DND-41 (cell line): ENCODE measurements around the gene PBOV1.

Experiments used
- ATAC-seq: fragments of 200-7000 bp; cut with Tn5 transposase; 3 replicates; pipeline ENCODE4 v1.9.1; 2021; ENCODE audit warnings: low read depth; ENCODE audit not compliant: insufficient read depth
- DNase-seq: peaks from one replicate; pipeline ENCODE4 v3.0.0-alpha.2; 2020
- H2AFZ ChIP-seq: 2 replicates; pipeline ENCODE4 v1.6.0; 2012; ENCODE audit warnings: low read depth, low read length
- H3K27ac ChIP-seq: 2 replicates; pipeline ENCODE4 v1.5.1; 2012; ENCODE audit warnings: low read length, inconsistent platforms
- H3K27me3 ChIP-seq: fragments of 200-600 bp; sonication (generic); 2 replicates; pipeline ENCODE4 v1.6.0; 2012; ENCODE audit warnings: low read length, mild to moderate bottlenecking, inconsistent platforms; ENCODE audit not compliant: insufficient read depth, poor library complexity
- H3K36me3 ChIP-seq: 2 replicates; pipeline ENCODE4 v1.5.1; 2012; ENCODE audit warnings: low read length, inconsistent platforms; ENCODE audit not compliant: insufficient read depth
- H3K4me1 ChIP-seq: 2 replicates; pipeline ENCODE4 v1.5.1; 2012; ENCODE audit warnings: mild to moderate bottlenecking, low read length; ENCODE audit not compliant: insufficient read depth
- H3K4me2 ChIP-seq: 2 replicates; pipeline ENCODE4 v1.6.0; 2012; ENCODE audit warnings: mild to moderate bottlenecking, moderate library complexity, low read length, inconsistent platforms; ENCODE audit not compliant: insufficient read depth
- H3K4me3 ChIP-seq, 2 experiments: fragments of 200-600 bp in 1 of 2; shearing (Covaris generic) in 1 of 2; 2 replicates each; pipeline ENCODE4 v1.5.1; 2012 to 2016; ENCODE audit warnings: inconsistent platforms in 2 of 2, low read length in 2 of 2, mild to moderate bottlenecking in 2 of 2, low read depth in 1 of 2, moderate library complexity in 1 of 2
- H3K79me2 ChIP-seq: 2 replicates; pipeline ENCODE4 v1.6.0; 2012; ENCODE audit warnings: low read length, inconsistent platforms; ENCODE audit not compliant: insufficient read depth
- H3K9ac ChIP-seq: 2 replicates; pipeline ENCODE4 v1.6.0; 2012; ENCODE audit warnings: low read depth, mild to moderate bottlenecking, inconsistent platforms, low read length, moderate library complexity
- H3K9me3 ChIP-seq: 2 replicates; pipeline ENCODE4 v1.5.1; 2012; ENCODE audit warnings: low read length, moderate library complexity, mild to moderate bottlenecking, inconsistent platforms; ENCODE audit not compliant: insufficient read depth, severe bottlenecking
- H4K20me1 ChIP-seq: 2 replicates; pipeline ENCODE4 v1.6.0; 2012; ENCODE audit warnings: low read length; ENCODE audit not compliant: insufficient read depth
- EZH2 ChIP-seq: IDR thresholded peaks from 3 replicates; pipeline ENCODE4 v1.6.1; 2012; ENCODE audit warnings: borderline replicate concordance, low read depth, mild to moderate bottlenecking, moderate library complexity, low read length, inconsistent platforms; ENCODE audit not compliant: severe bottlenecking
- TF ChIP-seq, protein P1 (sequence below): IDR thresholded peaks from 2 replicates; pipeline ENCODE4 v1.5.1; 2012; ENCODE audit warnings: borderline replicate concordance, low read length, moderate library complexity, mild to moderate bottlenecking; ENCODE audit not compliant: poor library complexity, severe bottlenecking; ENCODE audit errors: extremely low read depth

PBOV1 gene

DNA sequence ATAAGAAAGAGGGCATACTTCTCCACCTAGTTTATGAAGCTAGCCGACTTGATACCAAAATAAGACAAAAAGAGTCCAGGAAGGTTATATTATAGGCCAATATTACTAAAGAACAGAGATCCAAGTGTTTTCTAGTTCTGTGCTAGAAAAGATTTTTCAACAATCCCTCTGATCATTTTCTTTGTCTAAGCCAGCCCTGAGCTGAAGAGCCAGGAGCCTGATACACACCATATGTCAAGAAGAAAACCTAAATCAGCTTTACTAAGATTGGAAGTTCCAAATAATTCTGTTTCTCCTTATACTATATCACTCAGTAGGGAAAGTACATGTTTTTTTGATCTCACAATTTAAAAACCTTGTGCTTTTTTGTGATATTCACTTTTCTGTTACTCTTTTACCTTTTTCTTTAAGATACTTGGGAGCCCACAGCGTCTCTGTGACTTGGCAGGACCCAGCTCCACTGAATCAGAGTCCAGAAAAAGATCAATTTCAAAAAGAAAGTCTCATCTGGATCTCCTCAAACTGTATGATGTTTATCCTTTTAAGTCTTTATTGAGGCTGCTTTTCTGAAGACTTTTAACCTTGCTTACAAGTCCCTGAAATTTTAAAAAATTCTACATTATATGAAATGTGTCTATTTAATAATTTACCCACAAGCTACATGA lies 43.0 kb upstream of the PBOV1 start:
- H3K27me3 ChIP-seq = peaks cover 3% of the 10 kb centered on the region
- ATAC-seq (no peak), DNase-seq (no peak)
- H3K79me2 ChIP-seq = no peaks in the 10 kb centered on the region
- H3K4me2 ChIP-seq = no peak overlapping the region
- no peak overlapping the region for H3K4me3 ChIP-seq
- no peak overlapping the region for H3K9ac ChIP-seq
- H3K36me3 ChIP-seq = no peaks in the 10 kb centered on the region
- no peak overlapping the region for H3K27ac ChIP-seq
- H3K9me3 ChIP-seq = no peaks in the 10 kb centered on the region
- TF ChIP-seq EZH2 = no peak
- TF ChIP-seq, protein P1, sequence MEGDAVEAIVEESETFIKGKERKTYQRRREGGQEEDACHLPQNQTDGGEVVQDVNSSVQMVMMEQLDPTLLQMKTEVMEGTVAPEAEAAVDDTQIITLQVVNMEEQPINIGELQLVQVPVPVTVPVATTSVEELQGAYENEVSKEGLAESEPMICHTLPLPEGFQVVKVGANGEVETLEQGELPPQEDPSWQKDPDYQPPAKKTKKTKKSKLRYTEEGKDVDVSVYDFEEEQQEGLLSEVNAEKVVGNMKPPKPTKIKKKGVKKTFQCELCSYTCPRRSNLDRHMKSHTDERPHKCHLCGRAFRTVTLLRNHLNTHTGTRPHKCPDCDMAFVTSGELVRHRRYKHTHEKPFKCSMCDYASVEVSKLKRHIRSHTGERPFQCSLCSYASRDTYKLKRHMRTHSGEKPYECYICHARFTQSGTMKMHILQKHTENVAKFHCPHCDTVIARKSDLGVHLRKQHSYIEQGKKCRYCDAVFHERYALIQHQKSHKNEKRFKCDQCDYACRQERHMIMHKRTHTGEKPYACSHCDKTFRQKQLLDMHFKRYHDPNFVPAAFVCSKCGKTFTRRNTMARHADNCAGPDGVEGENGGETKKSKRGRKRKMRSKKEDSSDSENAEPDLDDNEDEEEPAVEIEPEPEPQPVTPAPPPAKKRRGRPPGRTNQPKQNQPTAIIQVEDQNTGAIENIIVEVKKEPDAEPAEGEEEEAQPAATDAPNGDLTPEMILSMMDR = no peak
- H3K4me1 ChIP-seq = no peaks in the 10 kb centered on the region
- H4K20me1 ChIP-seq = no peaks in the 10 kb centered on the region
- H2AFZ ChIP-seq = no peak overlapping the region

DNA sequence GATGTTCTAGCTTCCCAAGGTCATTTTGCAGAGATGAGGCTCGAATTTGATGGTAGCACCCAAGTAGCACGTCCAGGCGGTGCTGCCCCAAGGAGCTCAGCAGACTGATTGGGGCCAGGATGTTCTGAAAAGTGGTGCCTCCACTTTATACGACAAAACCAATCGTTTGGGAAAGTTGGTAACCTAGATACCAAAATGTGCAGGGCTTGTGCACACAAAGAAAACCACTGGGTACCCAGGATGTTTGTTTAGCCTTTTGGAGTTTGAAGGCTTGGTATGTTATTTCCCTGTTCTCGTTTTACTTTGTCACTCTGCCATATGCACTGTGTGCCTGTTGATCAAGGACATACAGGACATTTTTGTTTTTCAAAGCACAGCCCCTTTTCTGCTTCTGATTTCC lies 40.7 kb upstream of the PBOV1 start:
- H3K4me3 ChIP-seq = no peak overlapping the region
- H3K9ac ChIP-seq = no peak overlapping the region
- H3K79me2 ChIP-seq = no peaks in the 10 kb centered on the region
- TF ChIP-seq, protein P1 = no peak
- H3K27me3 ChIP-seq = no peaks in the 10 kb centered on the region
- H3K4me1 ChIP-seq = no peaks in the 10 kb centered on the region
- H3K4me2 ChIP-seq = no peak overlapping the region
- H3K36me3 ChIP-seq = no peaks in the 10 kb centered on the region
- no peaks in the 10 kb centered on the region for H4K20me1 ChIP-seq
- ATAC-seq = no peak
- no peak for DNase-seq
- H3K9me3 ChIP-seq = no peaks in the 10 kb centered on the region
- no peak overlapping the region for H3K27ac ChIP-seq
- H2AFZ ChIP-seq = no peak overlapping the region

DNA sequence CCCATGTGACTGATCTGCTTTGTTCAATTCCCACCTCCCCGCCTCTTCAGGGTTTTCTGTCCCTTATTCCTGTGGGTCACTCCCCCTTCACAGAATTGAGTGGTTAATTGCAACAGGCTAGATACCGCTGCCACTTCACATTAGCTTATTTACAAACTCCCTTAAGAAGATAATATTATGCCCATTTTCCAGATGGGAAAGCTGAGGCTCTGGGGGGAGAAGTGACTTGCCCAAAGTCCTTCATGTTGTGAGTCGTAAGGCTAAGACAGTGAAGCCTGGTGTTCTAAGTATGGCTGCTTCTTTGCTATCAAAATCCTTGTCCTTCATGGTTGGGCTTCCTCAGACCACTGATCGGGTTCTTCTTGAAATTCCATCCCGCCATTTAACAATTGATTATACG lies 39.9 kb upstream of the PBOV1 start:
- Histone ChIP-seq H3K4me1 (no peaks in the 10 kb centered on the region), H4K20me1 (no peaks in the 10 kb centered on the region), H3K4me3 (no peak overlapping the region), H3K4me2 (no peak overlapping the region), H3K27me3 (peaks cover 5% of the 10 kb centered on the region), H3K9ac (no peak overlapping the region), H2AFZ (no peak overlapping the region), H3K27ac (no peak overlapping the region), H3K9me3 (no peaks in the 10 kb centered on the region), H3K36me3 (no peaks in the 10 kb centered on the region), H3K79me2 (no peaks in the 10 kb centered on the region)
- TF ChIP-seq, protein P1 = no peak
- TF ChIP-seq EZH2 = no peak
- no peak for DNase-seq
- ATAC-seq = no peak

DNA sequence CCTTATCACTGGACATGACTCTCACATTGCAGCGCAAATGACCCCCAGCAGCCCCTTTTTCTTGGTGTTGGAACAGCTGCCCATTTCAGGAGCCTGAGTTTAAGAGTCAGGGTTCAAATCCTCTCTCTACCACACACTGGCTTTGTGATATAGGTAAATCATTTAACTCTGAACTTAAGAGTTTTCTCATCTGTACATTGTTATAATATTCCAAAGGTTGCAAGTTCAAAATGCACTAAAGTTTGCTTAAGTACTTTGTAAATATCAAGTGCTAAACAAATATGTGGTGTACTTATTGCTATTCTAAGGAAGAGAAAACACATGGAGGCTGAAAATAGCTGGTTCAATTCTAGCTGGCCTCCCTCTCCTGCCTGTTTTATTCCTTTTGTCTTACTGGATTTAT lies 39.3 kb upstream of the PBOV1 start:
- H3K9me3 ChIP-seq = no peaks in the 10 kb centered on the region
- peaks cover 5% of the 10 kb centered on the region for H3K27me3 ChIP-seq
- H3K36me3 ChIP-seq = no peaks in the 10 kb centered on the region
- no peaks in the 10 kb centered on the region for H4K20me1 ChIP-seq
- no peak overlapping the region for H3K4me2 ChIP-seq
- H3K9ac ChIP-seq = no peak overlapping the region
- TF ChIP-seq, protein P1 = no peak
- no peak for TF ChIP-seq EZH2
- no peak overlapping the region for H3K4me3 ChIP-seq
- no peak overlapping the region for H2AFZ ChIP-seq
- DNase-seq = no peak
- ATAC-seq = no peak
- H3K4me1 ChIP-seq = no peaks in the 10 kb centered on the region
- no peak overlapping the region for H3K27ac ChIP-seq
- no peaks in the 10 kb centered on the region for H3K79me2 ChIP-seq
